Measurements from ENCODE around the gene SMIM14. TPM values are rescaled to one million over a fixed set of nuclear protein-coding genes. Genes with fewer than 3 reads are reported as not detected.

The SMIM14 gene
- total and polyA plus RNA-seq, 2 of the 8 experiments (the other 6 are each of a cell fraction or from before 2014, with no cell fraction given): 29.1 to 31.0 TPM

DNA sequence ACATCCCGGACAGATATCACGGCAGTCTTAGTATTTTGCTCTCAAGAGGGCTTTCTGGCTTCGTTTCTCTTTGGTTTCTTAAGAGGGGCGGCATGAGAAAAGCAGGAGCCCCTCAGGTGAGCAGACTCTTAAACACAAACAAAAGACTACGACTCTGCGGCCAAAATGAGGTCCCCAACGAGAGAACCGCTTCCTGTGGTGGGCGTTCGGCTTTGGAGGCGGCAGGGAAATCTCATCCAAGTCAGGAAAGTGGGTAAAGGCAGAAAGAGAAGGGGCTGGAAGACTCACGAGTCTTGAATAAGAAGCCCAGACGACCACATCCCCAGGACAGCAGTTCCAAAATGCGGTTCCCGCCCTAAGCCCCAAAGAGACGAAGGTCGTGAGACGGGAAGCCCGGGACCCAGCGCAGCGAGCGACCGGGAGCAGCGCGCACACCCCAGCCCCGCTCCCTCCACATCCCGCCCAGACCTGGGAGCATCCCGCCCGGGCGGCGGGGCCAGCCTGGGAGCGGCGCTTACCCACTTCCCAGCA is 111.8 kb downstream of the SMIM14 start (continued):
- TF ChIP-seq, protein P1, sequence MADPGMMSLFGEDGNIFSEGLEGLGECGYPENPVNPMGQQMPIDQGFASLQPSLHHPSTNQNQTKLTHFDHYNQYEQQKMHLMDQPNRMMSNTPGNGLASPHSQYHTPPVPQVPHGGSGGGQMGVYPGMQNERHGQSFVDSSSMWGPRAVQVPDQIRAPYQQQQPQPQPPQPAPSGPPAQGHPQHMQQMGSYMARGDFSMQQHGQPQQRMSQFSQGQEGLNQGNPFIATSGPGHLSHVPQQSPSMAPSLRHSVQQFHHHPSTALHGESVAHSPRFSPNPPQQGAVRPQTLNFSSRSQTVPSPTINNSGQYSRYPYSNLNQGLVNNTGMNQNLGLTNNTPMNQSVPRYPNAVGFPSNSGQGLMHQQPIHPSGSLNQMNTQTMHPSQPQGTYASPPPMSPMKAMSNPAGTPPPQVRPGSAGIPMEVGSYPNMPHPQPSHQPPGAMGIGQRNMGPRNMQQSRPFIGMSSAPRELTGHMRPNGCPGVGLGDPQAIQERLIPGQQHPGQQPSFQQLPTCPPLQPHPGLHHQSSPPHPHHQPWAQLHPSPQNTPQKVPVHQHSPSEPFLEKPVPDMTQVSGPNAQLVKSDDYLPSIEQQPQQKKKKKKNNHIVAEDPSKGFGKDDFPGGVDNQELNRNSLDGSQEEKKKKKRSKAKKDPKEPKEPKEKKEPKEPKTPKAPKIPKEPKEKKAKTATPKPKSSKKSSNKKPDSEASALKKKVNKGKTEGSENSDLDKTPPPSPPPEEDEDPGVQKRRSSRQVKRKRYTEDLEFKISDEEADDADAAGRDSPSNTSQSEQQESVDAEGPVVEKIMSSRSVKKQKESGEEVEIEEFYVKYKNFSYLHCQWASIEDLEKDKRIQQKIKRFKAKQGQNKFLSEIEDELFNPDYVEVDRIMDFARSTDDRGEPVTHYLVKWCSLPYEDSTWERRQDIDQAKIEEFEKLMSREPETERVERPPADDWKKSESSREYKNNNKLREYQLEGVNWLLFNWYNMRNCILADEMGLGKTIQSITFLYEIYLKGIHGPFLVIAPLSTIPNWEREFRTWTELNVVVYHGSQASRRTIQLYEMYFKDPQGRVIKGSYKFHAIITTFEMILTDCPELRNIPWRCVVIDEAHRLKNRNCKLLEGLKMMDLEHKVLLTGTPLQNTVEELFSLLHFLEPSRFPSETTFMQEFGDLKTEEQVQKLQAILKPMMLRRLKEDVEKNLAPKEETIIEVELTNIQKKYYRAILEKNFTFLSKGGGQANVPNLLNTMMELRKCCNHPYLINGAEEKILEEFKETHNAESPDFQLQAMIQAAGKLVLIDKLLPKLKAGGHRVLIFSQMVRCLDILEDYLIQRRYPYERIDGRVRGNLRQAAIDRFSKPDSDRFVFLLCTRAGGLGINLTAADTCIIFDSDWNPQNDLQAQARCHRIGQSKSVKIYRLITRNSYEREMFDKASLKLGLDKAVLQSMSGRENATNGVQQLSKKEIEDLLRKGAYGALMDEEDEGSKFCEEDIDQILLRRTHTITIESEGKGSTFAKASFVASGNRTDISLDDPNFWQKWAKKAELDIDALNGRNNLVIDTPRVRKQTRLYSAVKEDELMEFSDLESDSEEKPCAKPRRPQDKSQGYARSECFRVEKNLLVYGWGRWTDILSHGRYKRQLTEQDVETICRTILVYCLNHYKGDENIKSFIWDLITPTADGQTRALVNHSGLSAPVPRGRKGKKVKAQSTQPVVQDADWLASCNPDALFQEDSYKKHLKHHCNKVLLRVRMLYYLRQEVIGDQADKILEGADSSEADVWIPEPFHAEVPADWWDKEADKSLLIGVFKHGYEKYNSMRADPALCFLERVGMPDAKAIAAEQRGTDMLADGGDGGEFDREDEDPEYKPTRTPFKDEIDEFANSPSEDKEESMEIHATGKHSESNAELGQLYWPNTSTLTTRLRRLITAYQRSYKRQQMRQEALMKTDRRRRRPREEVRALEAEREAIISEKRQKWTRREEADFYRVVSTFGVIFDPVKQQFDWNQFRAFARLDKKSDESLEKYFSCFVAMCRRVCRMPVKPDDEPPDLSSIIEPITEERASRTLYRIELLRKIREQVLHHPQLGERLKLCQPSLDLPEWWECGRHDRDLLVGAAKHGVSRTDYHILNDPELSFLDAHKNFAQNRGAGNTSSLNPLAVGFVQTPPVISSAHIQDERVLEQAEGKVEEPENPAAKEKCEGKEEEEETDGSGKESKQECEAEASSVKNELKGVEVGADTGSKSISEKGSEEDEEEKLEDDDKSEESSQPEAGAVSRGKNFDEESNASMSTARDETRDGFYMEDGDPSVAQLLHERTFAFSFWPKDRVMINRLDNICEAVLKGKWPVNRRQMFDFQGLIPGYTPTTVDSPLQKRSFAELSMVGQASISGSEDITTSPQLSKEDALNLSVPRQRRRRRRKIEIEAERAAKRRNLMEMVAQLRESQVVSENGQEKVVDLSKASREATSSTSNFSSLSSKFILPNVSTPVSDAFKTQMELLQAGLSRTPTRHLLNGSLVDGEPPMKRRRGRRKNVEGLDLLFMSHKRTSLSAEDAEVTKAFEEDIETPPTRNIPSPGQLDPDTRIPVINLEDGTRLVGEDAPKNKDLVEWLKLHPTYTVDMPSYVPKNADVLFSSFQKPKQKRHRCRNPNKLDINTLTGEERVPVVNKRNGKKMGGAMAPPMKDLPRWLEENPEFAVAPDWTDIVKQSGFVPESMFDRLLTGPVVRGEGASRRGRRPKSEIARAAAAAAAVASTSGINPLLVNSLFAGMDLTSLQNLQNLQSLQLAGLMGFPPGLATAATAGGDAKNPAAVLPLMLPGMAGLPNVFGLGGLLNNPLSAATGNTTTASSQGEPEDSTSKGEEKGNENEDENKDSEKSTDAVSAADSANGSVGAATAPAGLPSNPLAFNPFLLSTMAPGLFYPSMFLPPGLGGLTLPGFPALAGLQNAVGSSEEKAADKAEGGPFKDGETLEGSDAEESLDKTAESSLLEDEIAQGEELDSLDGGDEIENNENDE (IDR thresholded peaks at IDR 0.05; ENCODE audit: insufficient replicate concordance, low read length): no peak
- TF ChIP-seq MAX (IDR thresholded peaks at IDR 0.05) (no peak), ATF3 (IDR thresholded peaks at IDR 0.05; ENCODE audit: insufficient read depth, low read depth, low read length) (no peak), CTBP2 (IDR thresholded peaks at IDR 0.05; ENCODE audit: borderline replicate concordance, insufficient read depth, insufficient read length, low read length) (no peak), POLR2A (IDR thresholded peaks at IDR 0.05; ENCODE audit: control extremely low read depth in 1 of 2, low read depth in 2 of 2, low read length in 2 of 2) (no peak; a peak in 1 of 3 replicates), CBX5 (IDR thresholded peaks at IDR 0.05; ENCODE audit: low read depth, low read length) (no peak)
- TF ChIP-seq, protein P2, sequence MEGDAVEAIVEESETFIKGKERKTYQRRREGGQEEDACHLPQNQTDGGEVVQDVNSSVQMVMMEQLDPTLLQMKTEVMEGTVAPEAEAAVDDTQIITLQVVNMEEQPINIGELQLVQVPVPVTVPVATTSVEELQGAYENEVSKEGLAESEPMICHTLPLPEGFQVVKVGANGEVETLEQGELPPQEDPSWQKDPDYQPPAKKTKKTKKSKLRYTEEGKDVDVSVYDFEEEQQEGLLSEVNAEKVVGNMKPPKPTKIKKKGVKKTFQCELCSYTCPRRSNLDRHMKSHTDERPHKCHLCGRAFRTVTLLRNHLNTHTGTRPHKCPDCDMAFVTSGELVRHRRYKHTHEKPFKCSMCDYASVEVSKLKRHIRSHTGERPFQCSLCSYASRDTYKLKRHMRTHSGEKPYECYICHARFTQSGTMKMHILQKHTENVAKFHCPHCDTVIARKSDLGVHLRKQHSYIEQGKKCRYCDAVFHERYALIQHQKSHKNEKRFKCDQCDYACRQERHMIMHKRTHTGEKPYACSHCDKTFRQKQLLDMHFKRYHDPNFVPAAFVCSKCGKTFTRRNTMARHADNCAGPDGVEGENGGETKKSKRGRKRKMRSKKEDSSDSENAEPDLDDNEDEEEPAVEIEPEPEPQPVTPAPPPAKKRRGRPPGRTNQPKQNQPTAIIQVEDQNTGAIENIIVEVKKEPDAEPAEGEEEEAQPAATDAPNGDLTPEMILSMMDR (IDR thresholded peaks at IDR 0.05; ENCODE audit: control extremely low read depth in 1 of 3, insufficient read depth in 1 of 3, low read depth in 1 of 3, low read length in 3 of 3): no peak
